Amniotic epithelial cell (primary cell): ENCODE data around the gene RPL26.

Source experiments
- DNase-seq: peaks from one replicate; pipeline ENCODE4 v3.0.0-alpha.2; 2010; ENCODE audit warnings: low read depth

Gene RPL26

GRCh38 chr17:8383143-8383822 lies at the start of gene RPL26:
Gene RPL26, minus strand, starts transcription at chr17:8383193. Its CDS starts 883 bp downstream, at chr17:8382310.
- DNase-seq: peak; percentile 97

- peak; percentile 66 for DNase-seq
These were observed 48.0 kb upstream of the RPL26 start for GRCh38 chr17:8430966-8431365.

- no peak for DNase-seq
These were observed 43.8 kb upstream of the RPL26 start for GRCh38 chr17:8426802-8427201.

GRCh38 chr17:8426094-8426720 lies 43.2 kb upstream of the RPL26 start:
- no peak for DNase-seq

- no peak for DNase-seq
These were observed 38.6 kb upstream of the RPL26 start for GRCh38 chr17:8421571-8421970.

- DNase-seq: peak; percentile 86
These were observed 37.3 kb upstream of the RPL26 start for GRCh38 chr17:8420041-8420934.

GRCh38 chr17:8419305-8419704 lies 36.3 kb upstream of the RPL26 start:
- no peak for DNase-seq

GRCh38 chr17:8418471-8418870 lies 35.5 kb upstream of the RPL26 start:
- no peak for DNase-seq

GRCh38 chr17:8417806-8418205 lies 34.8 kb upstream of the RPL26 start:
- DNase-seq: peak; percentile 18

GRCh38 chr17:8413938-8414337 lies 30.9 kb upstream of the RPL26 start:
- no peak for DNase-seq

- DNase-seq: no peak
These were observed 30.3 kb upstream of the RPL26 start for GRCh38 chr17:8413328-8413727.

GRCh38 chr17:8412089-8412488 lies 29.1 kb upstream of the RPL26 start:
- DNase-seq: no peak

GRCh38 chr17:8410883-8411238 lies 27.9 kb upstream of the RPL26 start:
- DNase-seq: no peak

GRCh38 chr17:8409966-8410882 lies 27.2 kb upstream of the RPL26 start:
- DNase-seq: peak; percentile 80

- no peak for DNase-seq
These were observed 25.4 kb upstream of the RPL26 start for GRCh38 chr17:8408371-8408770.

- DNase-seq: no peak
These were observed 23.2 kb upstream of the RPL26 start for GRCh38 chr17:8406174-8406573.

GRCh38 chr17:8405499-8406016 lies 22.6 kb upstream of the RPL26 start:
- DNase-seq: no peak

- no peak for DNase-seq
These were observed 20.0 kb upstream of the RPL26 start for GRCh38 chr17:8402921-8403536.

- DNase-seq: no peak
These were observed 18.1 kb upstream of the RPL26 start for GRCh38 chr17:8401107-8401506.

GRCh38 chr17:8398980-8399379 lies 16.0 kb upstream of the RPL26 start:
- no peak for DNase-seq

- DNase-seq: no peak
These were observed 14.6 kb upstream of the RPL26 start, which contains the start of gene RNF222 for GRCh38 chr17:8397636-8398035. Gene RNF222, minus strand, starts transcription at chr17:8397827. Its CDS starts 4,366 bp downstream, at chr17:8393461.
